ENCODE results near the gene CHST14.

The CHST14 gene

DNA sequence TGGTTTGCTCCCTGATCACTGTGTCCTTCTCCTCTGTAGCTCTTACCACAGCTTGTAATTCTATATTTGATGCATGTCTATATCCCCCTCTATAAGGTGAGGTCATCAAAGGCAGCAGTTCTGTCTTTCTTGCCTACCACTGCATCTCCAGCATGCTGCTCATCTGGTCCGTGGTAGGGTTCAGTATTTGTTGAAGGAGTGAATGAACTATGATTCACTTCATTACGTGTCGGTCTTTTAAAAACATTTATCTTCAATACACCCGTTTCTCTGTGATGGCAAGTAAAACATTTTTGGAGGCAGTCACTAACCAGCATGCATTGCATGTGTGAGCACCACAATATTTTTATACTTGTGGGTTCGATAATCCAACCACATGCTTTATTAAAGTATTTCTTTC lies 27.6 kb downstream of the CHST14 start:
- no peak for DNase-seq

DNA sequence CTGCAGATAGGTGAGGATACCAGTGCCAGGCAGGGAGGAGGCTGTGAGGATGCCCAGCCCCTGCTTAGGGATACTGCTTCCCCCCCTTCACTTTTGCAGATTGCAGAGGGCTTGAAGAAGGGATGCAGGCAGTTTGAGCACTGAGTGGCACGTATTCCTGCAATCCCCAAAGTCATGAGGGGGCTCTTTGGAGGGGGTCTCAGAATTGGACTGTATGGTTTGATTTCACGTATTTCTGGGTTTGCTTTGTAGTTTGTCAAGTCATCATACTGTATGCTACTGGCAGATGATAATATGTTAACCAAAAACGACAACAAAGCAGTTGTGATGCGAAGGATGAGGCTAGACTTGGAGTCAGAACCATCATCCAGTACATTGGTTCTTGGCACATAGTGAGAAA lies 28.1 kb downstream of the CHST14 start:
- no peak for DNase-seq

DNA sequence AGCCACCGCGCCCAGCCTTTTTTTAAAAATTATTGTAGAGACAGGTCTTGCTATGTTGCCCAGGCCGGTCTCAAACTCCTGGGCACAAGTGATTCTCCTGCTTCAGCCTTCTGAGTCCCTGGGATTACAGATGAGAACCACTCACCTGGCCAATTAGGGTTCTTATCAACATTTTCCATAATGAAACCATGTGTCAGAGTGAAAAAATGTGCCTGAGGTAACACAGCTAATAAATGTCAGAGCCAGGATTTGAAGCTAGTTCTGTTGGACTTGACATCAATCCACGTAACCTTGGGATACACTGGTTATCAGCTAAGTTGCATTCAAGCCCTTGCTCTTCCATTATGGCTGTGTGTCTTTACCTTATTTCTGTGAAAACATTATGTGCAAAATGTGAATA lies 29.1 kb downstream of the CHST14 start:
- no peak for DNase-seq

DNA sequence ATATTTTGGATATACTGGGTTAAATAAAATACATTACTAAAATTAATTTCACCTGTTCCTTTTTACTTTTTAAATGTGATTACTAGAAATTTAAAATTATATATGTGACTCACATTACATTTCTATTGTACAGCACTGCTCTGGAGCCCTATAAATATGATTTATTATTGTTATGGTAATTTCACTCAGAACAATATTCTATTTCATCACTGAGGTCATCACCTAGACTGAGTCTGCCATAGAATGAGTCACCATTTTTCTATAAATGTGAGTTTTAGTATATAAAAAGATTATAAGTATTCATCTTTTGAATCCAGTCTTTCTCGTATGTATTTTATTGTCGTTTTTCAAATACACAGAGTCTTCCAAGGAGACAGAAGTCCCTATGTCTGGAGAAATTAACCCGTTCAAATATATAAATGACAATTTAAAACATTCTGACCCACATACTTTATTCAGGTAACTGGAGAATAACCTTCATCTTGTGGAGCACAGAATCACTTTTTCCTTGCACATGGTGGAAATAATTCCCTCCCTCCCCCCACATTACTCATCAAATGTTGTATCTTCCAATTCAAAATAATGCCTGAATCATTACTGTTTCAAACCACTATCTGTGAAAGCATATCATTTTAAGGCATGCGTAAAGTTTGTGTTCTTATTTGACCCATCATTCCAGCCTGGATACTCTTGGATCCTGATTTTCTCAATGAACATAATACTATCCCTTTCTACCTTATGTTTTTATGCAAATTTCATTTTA lies 30.0 kb downstream of the CHST14 start:
- no peak for DNase-seq

DNA sequence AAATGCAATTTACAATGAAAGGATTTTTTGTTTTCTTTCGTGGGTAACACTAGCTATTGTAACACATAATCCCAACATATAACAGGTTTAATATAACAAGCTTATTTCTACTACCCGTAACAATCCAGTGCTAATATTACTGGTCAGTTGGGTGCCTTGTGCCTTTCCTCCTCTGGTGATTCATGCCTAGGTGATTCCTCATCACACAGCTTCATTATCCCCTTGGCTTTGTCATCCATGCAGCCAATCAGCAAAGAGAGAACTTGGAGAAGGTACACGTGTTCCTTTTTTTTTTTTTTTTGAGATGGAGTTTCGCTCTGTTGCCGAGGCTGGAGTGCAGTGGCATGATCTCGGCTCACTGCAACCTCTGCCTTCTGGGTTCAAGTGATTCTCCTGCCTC lies 30.7 kb downstream of the CHST14 start:
- no peak for DNase-seq

DNA sequence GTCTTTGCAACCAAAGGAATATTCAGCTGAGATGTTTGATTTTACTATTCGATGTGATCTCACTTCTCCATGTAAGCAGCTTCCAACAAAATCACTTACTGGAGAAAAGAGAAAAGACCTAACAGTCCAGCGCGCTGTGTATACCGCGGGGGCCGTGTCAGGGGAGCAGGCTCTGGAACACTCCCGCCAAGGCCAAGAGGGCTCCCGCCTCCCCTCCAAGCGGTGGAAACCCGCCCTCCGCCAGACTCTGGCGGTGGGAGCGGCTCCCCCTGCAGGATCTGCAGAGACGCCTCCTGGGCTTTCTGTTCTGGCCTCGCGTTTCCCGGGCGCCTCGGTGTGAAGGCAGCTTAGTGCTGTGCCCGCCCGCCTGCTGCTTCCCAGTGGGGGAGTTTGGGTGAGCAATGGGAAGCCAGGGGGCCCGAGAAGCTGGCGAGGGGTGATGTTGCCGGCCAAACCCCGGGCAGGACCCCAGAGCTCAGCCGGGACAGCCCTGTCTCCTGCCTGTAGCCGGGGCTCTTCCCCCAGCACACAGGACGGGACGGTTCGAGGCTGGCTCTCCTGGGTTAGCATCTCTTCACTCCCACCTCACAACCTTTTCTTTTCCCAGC lies 36.3 kb downstream of the CHST14 start:
- no peak for DNase-seq

DNA sequence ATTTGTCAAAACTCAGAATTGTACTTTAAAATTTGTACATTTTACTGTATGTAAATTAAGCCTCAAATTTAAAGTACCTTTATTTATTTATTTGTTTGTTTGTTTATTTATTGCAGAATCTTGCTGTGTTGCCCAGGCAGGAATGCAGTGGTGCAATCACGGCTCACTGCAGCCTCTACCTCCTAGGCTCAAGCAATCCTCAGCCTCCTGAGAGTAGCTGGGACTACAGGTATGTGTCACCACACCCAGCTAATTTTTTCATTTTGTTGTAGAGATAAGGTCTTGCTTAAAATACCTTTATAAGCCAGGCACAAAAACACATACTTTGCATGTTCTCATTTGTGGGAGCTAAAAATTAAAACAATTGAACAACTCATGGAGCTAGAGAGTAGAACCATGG lies 37.4 kb downstream of the CHST14 start:
- DNase-seq, result no peak

DNA sequence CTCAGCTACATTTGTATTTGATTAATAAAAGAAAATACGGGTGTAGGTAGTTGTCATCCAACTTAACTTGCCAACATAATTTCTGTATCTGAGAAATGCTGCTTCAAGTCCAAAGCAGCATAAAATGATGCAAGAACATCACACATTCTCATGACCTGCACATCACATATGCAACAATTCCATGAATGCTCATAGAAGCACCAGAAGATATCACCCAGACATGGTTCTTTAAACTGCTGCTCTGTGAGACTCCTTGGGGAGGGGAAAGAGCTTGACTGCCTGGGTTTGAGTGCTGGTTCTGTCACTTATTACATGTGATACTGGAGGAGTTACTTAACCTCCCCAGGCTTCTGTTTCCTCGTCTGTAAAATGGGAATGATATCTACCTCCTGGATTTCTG lies 39.4 kb downstream of the CHST14 start:
- DNase-seq, result no peak

DNA sequence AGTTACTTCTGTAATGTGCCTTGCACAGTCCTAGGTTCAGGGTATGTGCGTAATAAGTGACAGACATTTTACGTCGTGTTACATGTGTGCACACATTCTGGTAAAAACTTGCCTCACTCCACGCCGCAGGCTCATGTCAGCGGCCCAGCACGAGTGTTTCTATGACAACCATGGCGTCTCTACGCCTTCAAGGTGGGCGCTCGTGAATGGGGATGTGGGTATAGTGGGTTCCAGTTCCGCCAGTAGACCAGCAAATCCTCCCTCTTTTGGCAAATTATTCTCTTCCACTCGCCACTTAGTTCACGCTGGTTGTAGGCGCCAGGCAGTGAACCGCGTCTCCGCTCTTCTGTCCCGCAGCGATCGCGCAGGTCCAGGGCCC lies 40.3 kb downstream of the CHST14 start:
- DNase-seq, result no peak

DNA sequence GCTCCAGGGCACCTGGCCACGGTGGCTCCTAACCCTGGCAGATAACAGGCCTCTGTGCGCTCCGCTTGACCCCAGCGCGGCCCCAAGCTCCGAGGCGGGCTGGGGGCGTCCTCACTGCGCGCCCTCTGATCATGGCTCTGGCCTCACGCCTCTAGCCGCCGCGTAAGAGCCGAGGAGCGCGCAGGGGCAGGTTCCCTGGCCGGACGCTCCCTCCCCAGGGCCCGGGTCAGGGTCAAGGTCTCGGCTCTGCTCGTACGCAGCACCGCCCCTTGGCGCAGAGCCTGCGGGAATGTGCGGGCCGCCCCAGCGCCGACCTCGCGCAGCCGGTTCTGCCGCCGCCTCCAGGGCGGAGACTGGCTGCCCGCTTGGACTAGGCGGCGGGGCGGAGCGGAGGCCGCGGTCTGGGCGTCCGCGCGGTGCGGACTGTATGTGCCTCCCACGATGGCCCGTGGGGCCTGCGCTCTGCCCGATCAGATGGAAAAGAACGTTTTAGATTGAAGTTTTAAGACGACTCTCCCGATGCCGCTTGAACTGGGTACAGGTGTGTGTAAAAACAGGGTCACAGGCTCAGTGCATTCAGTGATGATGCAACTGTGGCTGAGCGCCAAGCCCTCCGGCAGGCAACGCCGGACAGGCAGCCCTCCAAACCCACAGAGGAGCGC lies 40.8 kb downstream of the CHST14 start:
- no peak for DNase-seq

DNA sequence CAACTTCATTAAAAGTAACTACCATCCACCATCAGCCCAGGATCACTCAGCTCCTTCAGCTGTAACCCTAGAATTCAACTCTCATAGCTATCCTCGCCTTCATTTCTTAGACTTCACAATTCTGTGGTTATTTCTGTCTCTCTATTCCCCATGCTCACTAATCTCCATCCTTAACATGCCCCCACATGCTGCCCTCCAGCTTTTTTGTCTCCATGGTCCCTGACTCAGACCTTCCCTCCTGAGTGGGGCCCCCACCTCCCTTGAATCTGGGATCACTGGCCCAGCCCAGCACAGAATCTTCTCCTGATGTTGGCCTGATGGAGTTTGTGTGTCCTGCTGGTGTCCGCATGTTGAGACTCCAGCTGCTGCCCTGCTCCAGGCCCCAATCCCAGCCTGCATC lies 41.7 kb downstream of the CHST14 start:
- DNase-seq, result no peak

DNA sequence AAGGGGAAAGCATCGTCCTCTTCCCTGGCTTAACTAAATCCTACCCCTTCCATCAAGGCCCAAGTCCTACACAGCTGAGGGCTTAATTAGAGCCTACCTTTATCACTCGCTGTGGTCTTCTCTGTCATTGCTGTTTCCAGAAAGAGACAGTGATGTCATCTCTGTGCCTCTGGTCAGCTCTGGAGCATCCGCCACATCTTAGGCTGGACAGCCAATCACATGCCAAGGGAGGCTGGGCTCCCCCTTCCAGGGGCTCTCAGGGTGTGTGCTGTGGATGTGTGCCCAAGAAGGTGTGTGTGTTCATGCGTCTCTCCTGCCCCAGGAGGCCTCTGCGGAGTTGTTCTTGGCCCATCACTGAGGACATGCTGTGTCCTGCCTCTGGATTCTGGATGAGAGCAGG lies 42.8 kb downstream of the CHST14 start:
- no peak for DNase-seq

DNA sequence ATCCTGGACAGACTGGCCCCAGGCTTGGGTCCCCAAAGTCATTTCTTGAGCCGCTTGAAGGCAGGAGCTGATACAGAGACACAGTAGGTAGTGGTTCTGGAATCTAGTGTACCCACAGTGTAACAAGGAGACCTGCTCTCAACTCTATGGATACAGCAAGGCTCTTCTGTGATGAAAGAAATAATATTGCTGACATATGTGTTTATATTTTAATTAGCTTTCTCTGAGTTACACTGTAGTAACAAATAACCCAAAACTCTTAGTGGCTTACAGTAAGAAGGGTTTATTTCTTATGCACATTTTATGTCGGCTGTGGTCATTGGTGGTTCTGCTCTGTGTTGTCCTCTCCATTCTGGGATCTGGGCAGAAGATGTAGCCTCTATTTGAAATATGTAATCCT lies 45.5 kb downstream of the CHST14 start:
- no peak for DNase-seq
